HG02759 (cell line): ENCODE results near the gene PTPN6.
"Not testable (repeated sequence)": the region's sequence is repeated elsewhere in the genome, so short reads cannot be mapped to it uniquely, and the experiment has no call there.

Experiments
- ATAC-seq: cut with Tn5 transposase; IDR thresholded peaks from one replicate; pipeline ENCODE4 v1.9.1; 2021; ENCODE audit warnings: mild to moderate bottlenecking, moderate library complexity; ENCODE audit not compliant: unreplicated experiment

PTPN6 gene

GRCh38 chr12:6950811-6951540 is at the start of gene PTPN6:
Gene PTPN6, plus strand, starts transcription at chr12:6951356. Its CDS starts 157 bp downstream, at chr12:6951513.
- ATAC-seq = peak; percentile 34

DNA sequence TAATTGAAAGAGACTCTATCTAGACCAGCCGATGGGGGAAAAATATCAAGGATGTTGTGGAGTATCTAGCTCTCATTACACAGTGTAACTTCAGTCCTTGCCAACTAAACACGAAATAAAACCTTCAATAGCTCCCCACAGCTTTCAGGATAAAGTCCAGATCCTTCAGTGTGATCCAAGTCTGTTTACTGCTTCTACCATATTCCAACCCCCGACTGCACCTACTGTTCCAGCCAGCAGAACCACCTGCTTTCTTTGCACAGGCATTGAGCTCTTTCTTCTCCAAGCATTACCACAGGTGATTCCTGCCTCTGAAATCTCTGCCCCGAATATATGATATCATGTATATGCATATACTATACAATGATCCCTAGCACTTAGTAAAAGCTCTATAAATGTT is 48.7 kb upstream of the PTPN6 start:
- ATAC-seq = no peak

GRCh38 chr12:6903722-6904121 is 47.4 kb upstream of the PTPN6 start:
- no peak for ATAC-seq

DNA sequence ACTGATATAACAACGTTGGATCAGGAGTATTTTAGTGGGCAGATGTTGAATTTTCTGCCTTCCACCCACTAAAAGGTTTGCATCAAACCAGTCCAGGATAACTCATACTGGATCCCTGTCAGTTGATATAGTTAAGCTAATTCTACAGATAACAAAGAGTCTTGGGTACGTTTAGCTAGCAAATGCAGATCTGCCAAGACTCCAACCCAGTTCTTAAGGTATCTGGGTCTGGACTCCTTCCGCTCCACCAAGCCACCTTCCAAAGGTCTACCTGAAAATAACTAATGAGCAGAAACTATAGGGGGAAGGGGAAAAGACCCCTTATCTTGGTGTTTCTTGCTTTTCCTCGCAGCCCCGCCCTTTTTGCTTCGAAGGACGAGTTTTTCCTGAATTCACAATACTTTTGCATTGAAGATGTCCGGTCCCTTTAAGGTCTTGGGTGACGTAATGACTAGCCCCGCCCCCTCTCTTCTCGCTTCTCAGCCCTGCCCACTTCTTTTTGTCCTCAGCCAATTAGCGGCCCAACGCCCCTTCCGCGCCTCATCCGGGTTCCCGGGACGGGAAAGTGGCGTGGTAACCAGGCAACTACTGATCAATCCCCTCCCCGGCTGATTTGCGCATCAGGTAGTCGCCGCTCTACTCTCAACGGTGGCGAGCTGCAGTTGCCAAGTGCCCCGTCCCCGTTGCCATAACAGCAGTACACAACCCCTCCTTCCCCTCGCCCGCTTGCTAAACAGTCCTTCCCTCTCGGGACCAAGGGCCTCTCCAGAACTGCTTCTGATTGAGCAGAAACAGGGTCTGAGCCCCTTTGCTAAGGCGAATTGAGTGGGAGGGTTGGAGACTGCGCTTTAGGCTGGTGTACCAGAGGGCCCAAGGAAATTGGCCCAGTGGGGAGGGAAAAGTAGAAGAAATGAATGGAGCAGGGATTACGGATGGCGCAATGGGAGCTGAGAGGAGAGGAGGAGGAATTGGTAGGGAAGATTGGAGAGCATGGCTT is 46.6 kb upstream of the PTPN6 start, which contains the start of gene LRRC23:
Gene LRRC23, plus strand, starts transcription at position 543 of the 997 bp plus-strand sequence. CDS start 812 bp downstream, outside the sequence.
- peak; percentile 97 for ATAC-seq

DNA sequence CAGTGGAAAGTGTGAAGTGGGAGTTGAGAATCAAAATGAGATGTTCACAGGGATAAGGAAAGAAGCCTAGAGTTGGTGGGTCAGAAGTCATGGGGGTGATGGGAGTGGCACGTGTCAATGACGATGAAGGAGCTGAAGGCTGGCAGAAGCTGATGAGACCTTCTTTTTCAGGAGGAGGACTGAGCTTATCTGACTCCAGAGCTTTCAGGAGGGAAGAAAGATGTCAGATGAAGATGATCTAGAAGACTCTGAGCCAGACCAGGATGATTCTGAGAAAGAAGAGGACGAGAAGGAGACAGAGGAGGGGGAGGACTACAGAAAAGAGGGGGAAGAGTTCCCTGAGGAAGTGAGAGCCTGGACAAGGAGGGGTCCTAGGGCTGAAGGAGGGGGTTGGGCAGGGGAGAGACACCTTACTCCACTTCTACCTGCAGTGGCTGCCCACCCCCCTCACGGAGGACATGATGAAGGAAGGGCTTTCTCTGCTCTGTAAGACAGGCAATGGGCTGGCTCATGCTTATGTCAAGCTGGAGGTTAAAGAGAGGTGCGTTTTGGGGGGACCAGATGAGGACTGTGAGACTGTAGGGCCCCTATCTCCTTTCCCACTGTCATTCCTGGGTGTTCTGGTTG is 45.6 kb upstream of the PTPN6 start:
- no peak for ATAC-seq

- not testable (repeated sequence) for ATAC-seq
Measured at GRCh38 chr12:6908141-6908540, 43.0 kb upstream of the PTPN6 start.

DNA sequence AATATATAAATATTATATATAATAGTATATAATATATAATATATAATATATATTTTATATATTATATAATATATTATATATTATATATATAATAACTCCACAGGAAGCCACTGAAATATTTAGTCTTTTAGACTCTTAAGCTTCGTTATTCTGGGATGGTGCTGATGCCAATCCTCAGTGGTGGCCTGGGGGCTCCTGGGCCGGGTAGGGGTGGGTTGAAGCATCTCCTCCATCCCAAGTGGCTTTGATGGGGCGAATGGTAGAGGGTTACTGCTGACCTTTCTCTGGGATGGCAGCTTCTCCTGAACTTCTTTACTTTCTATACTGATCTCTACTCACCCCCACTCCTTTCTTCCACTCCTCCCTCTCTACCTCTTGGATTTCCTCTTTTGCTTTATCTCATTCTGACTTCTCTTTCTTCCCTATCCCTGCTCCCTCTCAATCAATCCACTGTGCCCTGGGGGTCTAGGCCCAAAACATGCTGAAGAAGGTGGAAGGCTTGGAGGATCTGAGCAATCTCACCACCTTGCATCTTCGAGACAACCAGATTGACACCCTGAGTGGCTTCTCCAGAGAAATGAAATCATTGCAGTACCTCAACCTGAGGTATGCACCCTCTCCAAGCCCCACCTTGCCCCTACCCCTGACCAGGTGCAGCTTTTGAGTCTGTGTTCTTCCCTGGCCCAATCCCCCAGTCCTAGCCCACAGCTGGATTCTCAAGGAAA is 41.6 kb upstream of the PTPN6 start:
- ATAC-seq = no peak

- no peak for ATAC-seq
Measured at GRCh38 chr12:6912164-6912935, 38.8 kb upstream of the PTPN6 start.

DNA sequence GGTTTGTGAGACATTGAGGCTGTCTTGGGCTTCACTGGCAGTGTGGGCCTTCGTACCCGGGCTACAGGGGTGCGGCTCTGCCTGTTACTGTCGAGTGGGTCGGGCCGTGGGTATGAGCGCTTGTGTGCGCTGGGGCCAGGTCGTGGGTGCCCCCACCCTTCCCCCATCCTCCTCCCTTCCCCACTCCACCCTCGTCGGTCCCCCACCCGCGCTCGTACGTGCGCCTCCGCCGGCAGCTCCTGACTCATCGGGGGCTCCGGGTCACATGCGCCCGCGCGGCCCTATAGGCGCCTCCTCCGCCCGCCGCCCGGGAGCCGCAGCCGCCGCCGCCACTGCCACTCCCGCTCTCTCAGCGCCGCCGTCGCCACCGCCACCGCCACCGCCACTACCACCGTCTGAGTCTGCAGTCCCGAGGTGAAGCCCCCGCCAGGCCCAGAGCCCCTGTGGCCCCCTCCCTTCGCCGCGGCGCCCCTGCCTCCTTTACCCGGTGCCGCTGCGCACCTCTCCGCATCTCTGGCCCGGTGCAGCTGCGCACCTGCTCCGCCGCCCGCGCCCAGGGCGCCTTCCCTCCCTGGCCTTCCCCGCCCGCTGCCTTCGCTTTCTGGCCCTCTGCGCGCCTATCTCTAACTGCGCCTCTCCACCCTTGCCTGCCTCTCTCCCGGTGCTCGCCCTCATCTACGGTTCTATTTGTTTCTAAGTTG is 36.8 kb upstream of the PTPN6 start, which contains the start of gene ENO2:
Gene ENO2, plus strand, starts transcription at position 335 of the 701 bp plus-strand sequence. CDS start 1,253 bp downstream, outside the sequence.
- peak; percentile 79 for ATAC-seq

DNA sequence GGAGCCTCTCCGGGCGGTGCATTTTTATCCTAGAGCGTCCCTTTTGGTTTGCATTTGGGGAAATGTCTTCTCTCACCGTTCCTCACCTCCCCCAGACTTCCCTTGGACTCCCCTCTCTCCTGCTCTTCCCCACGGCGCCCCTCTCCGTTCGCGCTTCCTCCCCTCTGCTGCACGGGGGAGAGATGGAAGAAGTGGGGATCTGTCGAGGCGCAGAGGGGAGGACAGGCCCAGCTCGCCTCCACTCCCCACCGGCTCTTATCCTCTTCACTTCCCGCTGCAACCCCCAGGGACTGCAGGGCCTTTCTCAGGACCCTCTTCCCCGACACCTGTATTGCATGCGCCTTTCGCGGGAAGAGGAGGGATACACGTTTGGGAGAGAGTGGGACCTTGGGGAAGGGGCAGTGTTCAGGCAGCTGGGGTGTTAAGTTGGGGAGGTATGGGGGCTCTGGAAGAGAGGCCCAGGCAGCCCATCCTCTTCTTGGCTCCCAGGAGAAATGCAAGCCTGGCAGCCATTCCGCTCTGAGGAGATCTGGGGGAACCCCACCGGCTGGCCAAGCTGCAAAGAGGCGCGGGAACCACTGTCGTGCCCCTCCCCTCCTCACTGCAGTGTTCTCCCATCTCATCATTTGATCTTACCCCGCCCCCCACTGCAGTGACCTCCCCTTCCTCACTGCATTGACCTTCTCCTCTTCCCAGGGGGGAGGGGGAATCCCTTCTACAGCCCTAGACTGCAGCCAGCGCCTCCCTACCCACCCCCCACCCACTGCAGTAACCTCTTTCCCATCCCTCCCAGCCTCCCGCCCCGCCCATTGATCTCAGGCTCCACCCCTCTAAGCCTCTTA is 36.0 kb upstream of the PTPN6 start:
- ATAC-seq = no peak

GRCh38 chr12:6915789-6916285 is 35.3 kb upstream of the PTPN6 start:
- ATAC-seq = no peak

DNA sequence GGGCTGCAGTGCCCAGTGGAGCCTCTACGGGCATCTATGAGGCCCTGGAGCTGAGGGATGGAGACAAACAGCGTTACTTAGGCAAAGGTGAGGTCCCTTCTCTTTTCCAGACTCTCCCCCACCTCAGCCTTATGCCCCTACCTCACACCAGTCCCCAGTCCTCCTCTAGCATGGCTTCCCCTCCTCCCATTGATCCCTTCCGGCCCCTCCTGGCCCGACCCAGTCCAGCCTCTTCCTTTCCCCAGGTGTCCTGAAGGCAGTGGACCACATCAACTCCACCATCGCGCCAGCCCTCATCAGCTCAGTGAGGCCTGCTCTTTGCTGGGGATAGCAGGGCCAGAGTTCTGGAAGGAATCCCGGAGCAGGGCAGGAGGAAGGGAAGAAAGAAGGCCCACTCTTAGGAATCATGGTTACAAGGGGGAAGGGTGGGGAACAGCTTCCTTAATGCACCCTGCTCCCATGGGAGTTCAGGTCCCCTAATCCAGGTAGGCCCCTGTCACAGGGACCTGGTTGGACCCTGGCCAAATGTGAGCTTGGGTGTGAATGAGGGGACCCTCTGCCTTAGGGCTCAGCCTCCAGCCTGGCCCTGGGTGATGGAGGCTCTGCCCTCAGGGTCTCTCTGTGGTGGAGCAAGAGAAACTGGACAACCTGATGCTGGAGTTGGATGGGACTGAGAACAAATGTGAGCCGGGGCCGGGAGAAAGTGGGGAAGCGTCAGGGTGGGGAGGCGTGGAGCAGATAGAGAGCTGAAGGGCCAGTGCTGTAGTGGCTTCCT is 34.5 kb upstream of the PTPN6 start:
- ATAC-seq = no peak

DNA sequence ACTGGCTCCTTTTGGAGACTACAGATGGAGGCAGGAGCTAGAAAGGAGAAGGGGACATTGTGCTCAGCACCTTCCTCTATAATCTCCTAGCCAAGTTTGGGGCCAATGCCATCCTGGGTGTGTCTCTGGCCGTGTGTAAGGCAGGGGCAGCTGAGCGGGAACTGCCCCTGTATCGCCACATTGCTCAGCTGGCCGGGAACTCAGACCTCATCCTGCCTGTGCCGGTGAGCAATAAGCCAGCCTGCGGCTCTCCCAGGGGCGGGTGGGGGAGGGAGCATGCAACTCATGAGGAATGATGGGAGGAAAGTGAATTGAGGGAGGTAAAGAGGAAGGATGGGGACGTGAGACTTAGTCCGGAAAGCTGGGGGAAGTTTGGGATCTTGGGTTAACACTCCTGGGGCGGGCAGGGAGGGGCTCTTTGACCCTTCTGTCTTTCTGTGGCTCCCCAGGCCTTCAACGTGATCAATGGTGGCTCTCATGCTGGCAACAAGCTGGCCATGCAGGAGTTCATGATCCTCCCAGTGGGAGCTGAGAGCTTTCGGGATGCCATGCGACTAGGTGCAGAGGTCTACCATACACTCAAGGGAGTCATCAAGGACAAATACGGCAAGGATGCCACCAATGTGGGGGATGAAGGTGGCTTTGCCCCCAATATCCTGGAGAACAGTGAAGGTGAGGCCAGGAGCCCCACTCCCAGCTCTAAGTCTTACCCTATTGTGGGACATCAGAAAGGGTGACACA is 33.5 kb upstream of the PTPN6 start:
- ATAC-seq = no peak

GRCh38 chr12:6919588-6919987 is 31.6 kb upstream of the PTPN6 start:
- no peak for ATAC-seq

DNA sequence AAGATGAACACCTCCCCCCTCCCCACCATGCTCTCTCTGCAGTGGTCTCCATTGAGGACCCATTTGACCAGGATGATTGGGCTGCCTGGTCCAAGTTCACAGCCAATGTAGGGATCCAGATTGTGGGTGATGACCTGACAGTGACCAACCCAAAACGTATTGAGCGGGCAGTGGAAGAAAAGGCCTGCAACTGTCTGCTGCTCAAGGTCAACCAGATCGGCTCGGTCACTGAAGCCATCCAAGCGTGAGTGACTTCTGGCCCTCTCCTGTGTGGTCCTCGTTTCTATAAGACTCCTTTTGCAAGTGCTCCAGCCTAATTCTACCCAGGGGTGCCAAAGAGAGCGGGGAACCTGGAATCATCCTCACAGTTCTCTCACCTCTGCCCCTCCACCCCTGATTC is 29.6 kb upstream of the PTPN6 start:
- ATAC-seq = no peak
